DMS53 treated with DMSO at 0.1 percent for 48 hours (cell line): ENCODE data around the gene VAV2.
A peak's percentile ranks its signal among the peaks of the same experiment; 100 is the strongest.

Experiments
- DNase-seq: peaks from one replicate; lab custom pipeline; 2025; ENCODE audit not compliant: unreplicated experiment; lab: John Stamatoyannopoulos, UW

VAV2 gene, protein sequence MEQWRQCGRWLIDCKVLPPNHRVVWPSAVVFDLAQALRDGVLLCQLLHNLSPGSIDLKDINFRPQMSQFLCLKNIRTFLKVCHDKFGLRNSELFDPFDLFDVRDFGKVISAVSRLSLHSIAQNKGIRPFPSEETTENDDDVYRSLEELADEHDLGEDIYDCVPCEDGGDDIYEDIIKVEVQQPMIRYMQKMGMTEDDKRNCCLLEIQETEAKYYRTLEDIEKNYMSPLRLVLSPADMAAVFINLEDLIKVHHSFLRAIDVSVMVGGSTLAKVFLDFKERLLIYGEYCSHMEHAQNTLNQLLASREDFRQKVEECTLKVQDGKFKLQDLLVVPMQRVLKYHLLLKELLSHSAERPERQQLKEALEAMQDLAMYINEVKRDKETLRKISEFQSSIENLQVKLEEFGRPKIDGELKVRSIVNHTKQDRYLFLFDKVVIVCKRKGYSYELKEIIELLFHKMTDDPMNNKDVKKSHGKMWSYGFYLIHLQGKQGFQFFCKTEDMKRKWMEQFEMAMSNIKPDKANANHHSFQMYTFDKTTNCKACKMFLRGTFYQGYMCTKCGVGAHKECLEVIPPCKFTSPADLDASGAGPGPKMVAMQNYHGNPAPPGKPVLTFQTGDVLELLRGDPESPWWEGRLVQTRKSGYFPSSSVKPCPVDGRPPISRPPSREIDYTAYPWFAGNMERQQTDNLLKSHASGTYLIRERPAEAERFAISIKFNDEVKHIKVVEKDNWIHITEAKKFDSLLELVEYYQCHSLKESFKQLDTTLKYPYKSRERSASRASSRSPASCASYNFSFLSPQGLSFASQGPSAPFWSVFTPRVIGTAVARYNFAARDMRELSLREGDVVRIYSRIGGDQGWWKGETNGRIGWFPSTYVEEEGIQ

GRCh38 chr9:133991964-133992779, at the start of gene VAV2:
Gene VAV2 (minus strand): TSS chr9:133992324. CDS start chr9:133992278, 46 bp downstream.
- peak; percentile 73 for DNase-seq

DNA sequence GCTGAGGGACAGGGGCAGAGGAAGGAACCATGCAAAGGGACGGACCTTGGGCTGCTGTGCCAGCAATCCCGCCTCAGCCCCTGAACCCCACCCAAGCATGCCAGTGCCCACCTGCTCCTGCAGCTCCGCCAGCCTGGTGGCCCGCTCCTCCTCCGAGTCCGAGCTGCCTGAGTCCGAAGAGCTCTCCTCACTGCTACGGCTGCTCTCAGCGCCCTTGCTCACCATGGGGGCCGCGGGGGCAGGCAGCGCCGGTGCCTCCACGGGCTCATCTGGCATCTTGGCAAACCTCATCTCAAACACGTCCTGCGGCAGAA, 49.5 kb upstream of the VAV2 start:
- DNase-seq, result no peak

DNA sequence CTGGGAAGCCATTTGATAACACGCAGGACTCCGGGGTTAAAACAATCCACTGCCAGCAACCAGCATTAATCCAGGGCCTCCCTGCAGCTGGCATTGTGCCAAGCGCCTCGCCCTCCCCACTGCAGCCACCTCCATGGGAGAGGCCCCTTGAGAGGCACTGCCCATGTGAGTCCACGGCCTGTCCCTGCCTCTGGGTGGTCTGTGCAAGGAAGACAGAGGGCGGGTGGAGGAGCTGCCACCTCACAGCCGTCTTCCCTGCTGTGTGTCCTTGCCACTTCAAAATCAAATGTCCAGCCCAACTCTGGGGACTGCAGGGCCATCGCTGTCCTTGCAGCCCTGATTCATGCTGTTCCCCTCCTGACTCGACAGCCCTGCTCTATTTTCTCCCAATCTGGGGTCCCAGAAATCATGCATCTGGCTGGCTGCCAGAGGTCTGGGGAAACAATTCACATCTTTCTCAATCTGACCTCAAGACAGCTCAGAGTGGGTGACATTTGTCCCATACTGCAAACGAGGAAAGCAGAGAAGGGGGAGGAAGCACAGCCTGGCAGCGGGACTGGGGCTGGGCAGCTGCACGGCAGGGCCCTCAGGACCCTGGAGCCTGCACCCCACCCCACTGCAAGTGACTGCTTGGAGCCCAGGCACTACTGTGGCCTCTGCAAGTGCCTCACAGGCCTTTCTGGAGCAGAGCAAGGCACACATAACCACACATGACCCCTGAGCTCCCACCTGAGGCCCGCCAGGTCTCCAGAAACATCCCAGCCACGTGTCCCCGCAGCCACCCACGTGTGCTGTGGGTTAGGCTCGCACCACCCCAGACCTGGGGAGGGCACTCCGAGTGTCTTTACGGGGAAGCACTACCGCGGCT, 48.9 kb upstream of the VAV2 start:
- DNase-seq, result no peak

GRCh38 chr9:134040176-134040565, 48.0 kb upstream of the VAV2 start:
- DNase-seq, result no peak

DNA sequence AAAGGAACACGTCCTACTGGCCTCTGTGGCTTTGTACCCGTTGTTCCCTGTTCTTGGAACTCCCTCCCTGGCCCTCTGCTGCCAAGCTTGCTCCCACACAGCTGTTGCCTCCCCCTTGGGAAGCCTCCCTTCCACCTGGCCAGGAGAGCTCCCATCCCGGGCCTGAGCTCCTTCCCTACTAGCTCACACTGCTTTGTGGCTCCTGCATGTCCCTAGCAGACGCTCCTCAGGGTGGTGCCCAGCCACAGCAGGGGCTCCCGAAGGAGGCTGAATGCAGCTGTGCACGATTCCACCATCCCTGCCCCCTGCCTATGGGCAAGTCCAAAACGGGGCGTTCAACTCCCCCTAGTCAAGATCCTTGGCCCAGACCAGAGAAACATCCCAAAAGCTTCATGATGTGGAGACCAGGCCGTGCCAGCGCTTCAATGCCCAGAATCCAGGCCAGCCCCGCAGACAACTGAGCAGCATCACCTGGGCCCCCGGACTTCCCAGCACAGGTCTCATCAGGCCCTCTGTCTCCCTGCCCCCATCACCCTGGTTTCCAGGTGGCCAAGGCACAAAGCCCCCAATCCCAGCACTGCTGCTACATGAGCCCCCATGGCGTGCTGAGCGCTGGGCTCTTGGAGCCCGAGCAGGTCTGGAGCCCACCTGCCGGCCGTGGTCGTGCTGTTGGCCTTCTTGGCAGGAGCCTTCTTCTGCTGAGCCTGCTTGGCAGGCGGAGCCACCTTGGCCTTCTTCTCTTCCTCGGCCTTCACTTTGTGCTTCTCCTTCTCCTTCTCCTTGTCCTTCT, 47.5 kb upstream of the VAV2 start:
- DNase-seq, result no peak

GRCh38 chr9:134037641-134038040, 45.5 kb upstream of the VAV2 start:
- DNase-seq, result no peak

DNA sequence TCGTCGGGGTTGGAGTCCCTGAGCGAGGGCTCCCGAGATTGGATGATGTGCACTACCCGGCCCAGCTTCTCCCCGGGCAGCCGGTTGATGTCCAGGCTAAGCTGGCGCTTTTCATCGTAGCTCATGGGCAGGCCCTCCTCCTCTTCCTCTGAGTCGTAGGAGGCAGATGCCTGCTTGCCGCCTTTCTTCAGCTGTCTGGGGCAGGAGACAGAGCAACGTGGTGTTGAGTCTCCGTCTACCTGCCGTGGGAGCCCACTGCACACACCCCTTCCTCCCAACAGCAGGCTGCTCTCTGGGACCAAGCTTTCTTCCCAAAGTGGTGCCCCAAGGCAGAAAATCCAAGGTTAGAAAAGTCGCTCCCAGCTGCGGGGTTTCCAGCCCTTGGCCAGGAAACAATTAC, 44.0 kb upstream of the VAV2 start:
- no peak for DNase-seq

DNA sequence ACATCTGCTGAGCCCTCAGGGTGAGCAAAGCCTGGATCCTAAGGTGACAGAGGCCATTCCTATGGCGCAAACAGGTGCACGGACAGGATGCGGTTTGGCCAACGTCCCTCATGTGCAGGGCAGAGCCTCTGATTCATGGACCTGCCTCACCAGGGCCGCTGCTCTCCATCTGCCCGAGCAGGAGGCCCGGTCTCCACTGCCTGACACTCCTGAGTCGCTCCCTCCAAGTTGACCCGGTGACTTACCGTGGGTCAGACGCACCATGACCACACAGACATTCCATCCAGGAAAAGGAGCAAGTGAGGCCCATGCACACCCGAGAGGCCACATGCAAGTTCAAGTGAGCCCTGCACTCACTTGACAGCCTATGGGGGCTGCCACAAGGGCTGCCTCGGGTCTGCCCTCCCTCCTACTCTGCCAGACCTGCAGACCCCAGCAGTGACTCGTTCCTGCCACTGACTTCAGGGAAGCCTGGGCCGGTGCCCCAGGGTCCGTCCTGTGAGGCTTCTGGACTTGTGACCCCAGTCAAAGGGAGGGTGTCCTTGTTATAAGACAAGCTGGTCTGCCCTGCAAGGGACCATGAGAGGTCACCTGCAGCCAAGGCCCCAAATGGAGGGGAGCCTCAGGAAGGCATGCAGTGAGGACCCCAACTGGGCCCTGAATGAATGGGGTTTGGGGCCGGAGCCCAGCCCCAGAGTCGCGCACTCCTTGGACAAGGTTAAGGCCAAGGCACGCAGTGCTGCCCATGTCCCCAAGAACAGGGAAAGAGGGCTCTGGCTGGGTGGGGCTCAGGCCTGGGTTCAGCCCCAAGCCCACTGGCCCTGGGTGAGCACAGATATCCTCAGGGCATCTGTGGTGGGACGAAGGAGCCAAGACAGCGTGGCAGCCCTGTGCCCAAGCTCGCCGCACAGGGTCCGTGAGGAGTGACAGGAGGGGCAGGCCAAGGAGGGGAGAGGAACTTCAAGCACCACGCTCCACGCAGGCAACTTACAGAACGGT, 43.2 kb upstream of the VAV2 start:
- DNase-seq, result no peak

- DNase-seq, result no peak
These were observed 42.3 kb upstream of the VAV2 start for GRCh38 chr9:134034215-134035040.

- no peak for DNase-seq
These were observed 41.5 kb upstream of the VAV2 start for GRCh38 chr9:134033516-134034214.

DNA sequence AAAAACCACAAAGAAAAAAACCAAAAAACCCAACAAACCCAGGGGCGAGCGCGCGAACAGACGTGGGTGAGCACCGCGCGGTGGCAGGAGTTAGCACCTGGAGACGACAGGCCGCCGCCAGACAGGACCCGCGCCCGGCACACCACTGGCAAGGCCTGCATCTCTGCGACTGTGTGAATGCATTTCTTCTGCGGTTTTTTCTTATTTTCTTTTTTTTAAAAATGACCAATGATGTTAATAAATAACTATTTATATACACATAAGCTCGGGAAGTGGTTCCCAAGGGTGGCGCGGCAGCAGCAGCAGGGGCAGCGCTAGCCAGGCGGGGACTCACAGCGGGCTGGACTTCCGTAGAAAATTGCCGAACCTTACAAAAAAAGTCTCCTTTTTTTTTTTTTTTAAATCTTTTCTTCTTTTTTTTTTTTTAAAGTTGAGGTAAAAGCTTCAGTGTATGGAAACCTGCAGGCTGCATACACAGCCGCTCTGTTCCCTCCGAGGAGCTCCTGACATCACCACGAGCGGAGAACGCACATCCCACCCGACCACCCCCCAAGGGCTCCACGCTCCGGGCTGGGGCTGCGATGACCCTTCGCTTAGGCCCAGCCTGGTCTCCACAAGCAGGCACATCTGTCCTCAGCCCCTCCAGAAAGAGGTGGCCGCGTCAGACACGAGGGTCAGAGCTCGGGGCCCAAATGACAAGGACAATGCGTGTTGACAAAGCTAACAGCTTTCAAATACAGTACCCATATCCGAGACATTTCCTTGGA, 40.5 kb upstream of the VAV2 start:
- no peak for DNase-seq

DNA sequence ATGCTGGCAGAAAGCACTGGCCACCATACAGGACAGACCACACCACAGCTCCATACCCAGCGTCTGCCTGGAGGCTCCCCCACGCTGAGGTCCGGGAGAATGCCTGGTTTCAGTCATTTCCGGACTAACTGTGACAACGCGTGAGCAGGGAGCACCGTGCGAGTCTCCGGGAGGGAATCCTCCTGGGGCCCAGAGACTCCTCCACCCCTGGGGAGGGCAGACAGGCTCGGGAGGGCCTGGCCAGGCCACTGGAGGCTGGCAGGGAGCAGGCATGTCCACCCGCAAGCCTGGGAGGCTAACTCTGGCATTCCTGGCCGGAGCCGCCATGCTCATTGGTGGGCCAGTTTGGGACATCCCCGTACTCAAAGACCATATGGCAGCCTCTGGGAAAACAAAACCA, 39.7 kb upstream of the VAV2 start:
- DNase-seq, result no peak

- no peak for DNase-seq
These were observed 38.8 kb upstream of the VAV2 start for GRCh38 chr9:134030821-134031470.

- DNase-seq, result no peak
These were observed 37.4 kb upstream of the VAV2 start for GRCh38 chr9:134029248-134030226.
